ENCODE results near the gene VWA2. TPM values are rescaled to one million over a fixed set of nuclear protein-coding genes. Genes with fewer than 3 reads are reported as not detected.

Gene VWA2
- total and polyA plus RNA-seq, 10 of the 15 experiments (the other 5 are each of a cell fraction or from before 2014, with no cell fraction given): 0.03 TPM; not detected in 9

GRCh38 chr10:114304017-114304570 lies 65.0 kb downstream of the VWA2 start (continued):
- TF ChIP-seq E2F4 (IDR thresholded peaks at IDR 0.05; ENCODE audit: low read depth, low read length) (no peak), POLR2AphosphoS5 (IDR thresholded peaks at IDR 0.05; ENCODE audit: low read length) (no peak), TAF1 (IDR thresholded peaks at IDR 0.05; ENCODE audit: borderline replicate concordance, low read depth, low read length) (0 out of 2 replicates have a peak, but pooled peaks have one; percentile 27), TCF7 (IDR thresholded peaks at IDR 0.05; ENCODE audit: borderline replicate concordance) (peak; percentile 94), E2F8 (IDR thresholded peaks at IDR 0.05; ENCODE audit: low read depth, partially characterized antibody) (no peak), ZBTB4 (CRISPR knock-in tag; IDR thresholded peaks at IDR 0.05) (no peak), DPF2 (IDR thresholded peaks at IDR 0.05) (no peak)
